Measurements from ENCODE around the gene PIP5K1B.

Gene PIP5K1B

GRCh38 chr9:69009708-69010107 is 304.7 kb downstream of the PIP5K1B start:
- DNase-seq (ENCODE audit: extremely low read depth, low read depth) = no peak
- no peak for TF ChIP-seq CTCF (IDR thresholded peaks at IDR 0.05; ENCODE audit: low read depth, low read length, missing control alignments)
- no peak overlapping the region for H3K4me3 ChIP-seq (replicated peaks; ENCODE audit: low read depth, low read length)

DNA sequence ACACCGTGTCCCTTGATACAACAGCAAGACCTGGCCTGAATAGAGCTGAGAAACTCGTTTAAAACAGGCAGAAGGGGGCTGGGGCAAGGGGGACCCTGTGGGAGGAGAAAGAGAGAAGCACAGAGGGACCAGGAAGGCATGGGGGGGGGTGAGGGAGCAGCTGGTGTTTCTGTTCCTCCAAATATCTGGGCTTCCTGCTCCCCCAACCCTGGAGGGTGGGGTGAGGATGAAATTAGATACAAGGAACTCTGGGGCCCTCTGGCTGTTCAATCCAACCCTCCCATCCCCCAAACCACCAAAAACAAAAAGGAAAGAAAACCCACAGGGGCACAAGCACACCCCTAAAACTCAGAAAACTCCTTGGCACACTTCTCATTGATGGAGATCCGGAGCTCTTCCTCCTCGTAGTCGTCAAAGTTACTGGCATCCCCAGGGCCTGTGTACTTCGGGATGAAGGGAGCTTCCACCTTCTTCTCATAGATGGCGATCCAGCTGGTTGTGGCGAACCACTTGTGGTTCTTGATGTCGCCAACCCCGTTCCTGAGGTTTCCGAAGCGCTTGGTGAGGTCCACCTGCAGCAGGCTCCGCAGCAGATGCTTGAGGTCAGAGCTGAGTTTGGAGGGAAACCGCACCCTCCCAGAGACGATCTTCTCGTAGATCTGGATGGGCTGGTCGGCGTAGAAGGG is 307.8 kb downstream of the PIP5K1B start:
- TF ChIP-seq CTCF (IDR thresholded peaks at IDR 0.05; ENCODE audit: low read depth, low read length, missing control alignments) = no peak
- H3K4me3 ChIP-seq (replicated peaks; ENCODE audit: low read depth, low read length) = no peak overlapping the region
- DNase-seq (ENCODE audit: extremely low read depth, low read depth) = no peak

GRCh38 chr9:69013382-69013727 is 308.3 kb downstream of the PIP5K1B start:
- H3K4me3 ChIP-seq (replicated peaks; ENCODE audit: low read depth, low read length) = no peak overlapping the region
- no peak for DNase-seq (ENCODE audit: extremely low read depth, low read depth)
- no peak for TF ChIP-seq CTCF (IDR thresholded peaks at IDR 0.05; ENCODE audit: low read depth, low read length, missing control alignments)

- DNase-seq (ENCODE audit: extremely low read depth, low read depth) = no peak
- H3K4me3 ChIP-seq (replicated peaks; ENCODE audit: low read depth, low read length) = no peak within 1 kb of the TSS
- TF ChIP-seq CTCF (IDR thresholded peaks at IDR 0.05; ENCODE audit: low read depth, low read length, missing control alignments) = no peak
These were observed 309.0 kb downstream of the PIP5K1B start, which contains the start of gene PRKACG for GRCh38 chr9:69014013-69014412. TSS of gene PRKACG (minus strand) at chr9:69014113. CDS start at chr9:69014092, 21 bp downstream.

DNA sequence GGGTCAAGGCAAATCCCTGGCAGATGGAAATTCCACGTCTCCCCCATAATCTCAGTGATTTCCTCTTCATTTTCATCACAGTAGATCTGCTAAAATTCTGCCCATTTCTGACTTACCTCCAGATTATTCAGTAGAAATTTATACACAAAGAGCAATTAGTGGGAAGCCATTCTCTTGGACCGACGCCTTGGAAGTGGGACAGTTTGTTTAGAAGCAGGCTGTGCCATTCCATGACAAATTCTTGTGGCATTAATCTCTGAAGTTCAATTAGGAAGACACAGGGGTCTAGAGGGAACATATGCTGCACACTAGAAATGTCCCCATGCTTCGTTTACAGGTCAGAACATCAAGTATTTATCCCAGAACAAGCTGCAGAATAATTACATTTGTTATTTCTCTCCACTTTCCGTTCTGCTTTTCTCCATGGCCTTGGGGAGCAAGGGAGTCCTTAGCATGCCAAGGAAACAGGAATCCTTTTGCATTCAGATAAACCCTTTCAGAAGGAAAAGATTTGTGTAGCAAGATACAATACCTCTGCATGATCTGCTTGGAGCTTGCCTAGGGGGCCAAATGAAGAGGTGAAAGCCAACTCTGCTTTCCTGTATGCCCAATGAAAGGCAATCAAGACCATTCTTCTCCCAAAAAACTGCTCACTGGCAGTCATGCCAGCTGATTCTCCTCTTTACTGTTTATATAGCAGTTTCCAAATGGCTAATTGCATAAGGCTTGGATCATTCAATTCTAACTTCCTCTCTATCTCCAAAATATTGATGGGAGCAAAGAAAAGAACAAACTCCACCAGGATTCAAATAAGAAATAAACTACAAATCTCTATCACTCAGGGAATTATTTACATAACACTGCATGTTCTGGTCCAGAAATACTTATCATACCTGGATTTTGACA is 311.4 kb downstream of the PIP5K1B start:
- no peak for DNase-seq (ENCODE audit: extremely low read depth, low read depth)
- no peak for TF ChIP-seq CTCF (IDR thresholded peaks at IDR 0.05; ENCODE audit: low read depth, low read length, missing control alignments)
- no peak overlapping the region for H3K4me3 ChIP-seq (replicated peaks; ENCODE audit: low read depth, low read length)

DNA sequence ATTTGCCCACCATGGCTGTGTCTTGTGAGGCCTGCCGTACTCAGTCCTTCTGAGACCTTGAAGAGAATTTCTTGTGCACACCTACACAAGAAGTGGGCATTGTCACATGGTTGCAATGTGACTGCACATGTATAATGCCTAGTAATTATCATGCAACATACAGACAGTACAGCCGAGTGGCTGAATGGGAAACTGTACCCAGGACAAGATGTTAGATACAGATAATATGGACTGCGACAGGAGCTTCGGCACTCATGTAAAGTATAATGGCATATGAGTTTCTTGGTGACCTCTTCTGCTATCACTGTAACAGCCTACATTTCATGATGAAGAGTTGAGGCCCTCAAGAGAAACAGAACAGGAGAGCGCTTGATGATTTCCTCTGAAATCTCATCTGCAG is 313.7 kb downstream of the PIP5K1B start:
- no peak for TF ChIP-seq CTCF (IDR thresholded peaks at IDR 0.05; ENCODE audit: low read depth, low read length, missing control alignments)
- DNase-seq (ENCODE audit: extremely low read depth, low read depth) = no peak
- no peak overlapping the region for H3K4me3 ChIP-seq (replicated peaks; ENCODE audit: low read depth, low read length)

All from HFF-Myc (cell line).